Tibial artery (tissue), 4 donors: ENCODE measurements around the gene MAMSTR.
A peak's percentile ranks its signal among the peaks of the same experiment; 100 is the strongest.

Source experiments
- DNase-seq, 2 donors: peaks; one replicate each; pipeline ENCODE4 v3.0.0-alpha.2; 2019
- H3K27ac ChIP-seq, 2 donors: fragments of 200-600 bp; sonication (generic) in 1 of 2; 1 replicate in 1 of 2; 2 replicates in 1 of 2; pipeline ENCODE4 v1.5.1; 2018 to 2019; ENCODE audit warnings: mild to moderate bottlenecking in 1 of 2
- H3K27me3 ChIP-seq, 2 donors: fragments of 200-600 bp; sonication (generic) in 1 of 2; one replicate each; pipeline versions ENCODE4 v1.5.1 to v1.6.0; 2016 to 2019
- H3K36me3 ChIP-seq, 3 donors: fragments of 200-600 bp; sonication (generic) in 2 of 3; one replicate each; pipeline ENCODE4 v1.5.1; 2016 to 2019; ENCODE audit warnings: mild to moderate bottlenecking in 2 of 3
- H3K4me1 ChIP-seq, 4 donors: fragments of 200-600 bp; sonication (generic) in 2 of 4; 1 replicate in 3 of 4; 2 replicates in 1 of 4; pipeline ENCODE4 v1.5.1; 2016 to 2019
- H3K4me3 ChIP-seq, 2 donors: fragments of 200-600 bp; sonication (generic) in 1 of 2; 1 replicate in 1 of 2; 2 replicates in 1 of 2; pipeline ENCODE4 v1.5.1; 2018 to 2019; ENCODE audit warnings: mild to moderate bottlenecking in 2 of 2
- H3K9me3 ChIP-seq, 3 donors: fragments of 200-600 bp; sonication (generic) in 1 of 3; one replicate each; pipeline ENCODE4 v1.5.1; 2016 to 2019
- intact Hi-C: fragments of 100-400 bp; cut with DNase I; formaldehyde crosslinking; loops from one replicate; pipeline ENCODE4 v1.15.0; 2023; ENCODE audit warnings: low total_unique reads
- TF ChIP-seq, protein P1 (sequence below), 2 experiments: fragments of 200-600 bp in 1 of 2; fragments of 450-650 bp in 1 of 2; IDR thresholded peaks; one replicate each; pipeline ENCODE4 v1.5.1; 2017 to 2019; ENCODE audit warnings: antibody characterized with exemption in 2 of 2, mild to moderate bottlenecking in 1 of 2, moderate library complexity in 1 of 2

MAMSTR gene

DNA sequence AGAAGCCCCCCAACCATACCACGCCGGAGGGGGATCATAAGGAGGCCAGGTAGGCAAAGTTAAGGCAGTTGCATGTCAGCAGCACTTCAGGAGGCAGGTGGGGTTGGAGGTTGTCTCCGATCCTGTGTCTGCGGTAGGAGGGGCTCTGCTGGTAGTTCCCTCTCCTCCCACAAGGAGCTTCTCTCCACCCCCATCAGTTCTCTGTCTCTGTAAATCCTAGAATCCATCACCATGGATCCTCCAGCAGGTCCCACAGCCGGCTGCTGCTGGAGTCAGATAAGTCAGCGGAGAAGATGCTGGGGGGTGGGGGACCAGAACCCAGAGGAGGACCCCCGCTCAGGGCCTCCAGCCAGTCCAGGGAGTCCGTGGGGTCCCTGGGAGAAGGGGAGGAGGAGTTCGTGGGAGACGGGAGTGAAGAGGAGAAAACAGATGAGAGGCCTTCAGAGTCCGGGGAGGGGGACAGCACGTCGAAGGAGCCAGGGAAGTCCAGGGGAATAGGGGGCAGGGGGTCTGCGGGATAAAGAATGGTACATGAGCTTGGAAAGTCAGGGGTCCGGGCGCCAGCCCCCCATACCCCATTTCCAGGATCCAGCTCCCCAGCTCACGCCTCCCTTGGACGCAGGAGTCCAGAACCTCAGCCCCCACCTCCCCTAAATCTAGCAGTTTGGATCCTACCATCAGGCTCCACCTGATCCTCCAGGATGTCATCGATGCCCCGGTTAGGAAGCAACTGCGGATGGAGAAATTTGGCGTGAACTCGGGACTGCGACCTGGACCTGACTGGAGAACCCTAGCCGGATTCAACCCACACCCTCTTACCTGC, 6.3 kb downstream of the MAMSTR start:
- Histone ChIP-seq H3K9me3 (no peaks in the 10 kb centered on the region), H3K36me3 (no peaks in the 10 kb centered on the region), H3K27me3 (no peaks in the 10 kb centered on the region), H3K27ac (peak overlapping the region; percentile 72 to 74), H3K4me1 (peaks cover 4 to 41% (median 37%) of the 10 kb centered on the region in 4 donors), H3K4me3 (peak overlapping the region; percentile 57 to 73)
- DNase-seq: no peak
- TF ChIP-seq, protein P1, sequence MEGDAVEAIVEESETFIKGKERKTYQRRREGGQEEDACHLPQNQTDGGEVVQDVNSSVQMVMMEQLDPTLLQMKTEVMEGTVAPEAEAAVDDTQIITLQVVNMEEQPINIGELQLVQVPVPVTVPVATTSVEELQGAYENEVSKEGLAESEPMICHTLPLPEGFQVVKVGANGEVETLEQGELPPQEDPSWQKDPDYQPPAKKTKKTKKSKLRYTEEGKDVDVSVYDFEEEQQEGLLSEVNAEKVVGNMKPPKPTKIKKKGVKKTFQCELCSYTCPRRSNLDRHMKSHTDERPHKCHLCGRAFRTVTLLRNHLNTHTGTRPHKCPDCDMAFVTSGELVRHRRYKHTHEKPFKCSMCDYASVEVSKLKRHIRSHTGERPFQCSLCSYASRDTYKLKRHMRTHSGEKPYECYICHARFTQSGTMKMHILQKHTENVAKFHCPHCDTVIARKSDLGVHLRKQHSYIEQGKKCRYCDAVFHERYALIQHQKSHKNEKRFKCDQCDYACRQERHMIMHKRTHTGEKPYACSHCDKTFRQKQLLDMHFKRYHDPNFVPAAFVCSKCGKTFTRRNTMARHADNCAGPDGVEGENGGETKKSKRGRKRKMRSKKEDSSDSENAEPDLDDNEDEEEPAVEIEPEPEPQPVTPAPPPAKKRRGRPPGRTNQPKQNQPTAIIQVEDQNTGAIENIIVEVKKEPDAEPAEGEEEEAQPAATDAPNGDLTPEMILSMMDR (IDR thresholded peaks at IDR 0.05): no peak
- intact Hi-C loops: no loop called here

DNA sequence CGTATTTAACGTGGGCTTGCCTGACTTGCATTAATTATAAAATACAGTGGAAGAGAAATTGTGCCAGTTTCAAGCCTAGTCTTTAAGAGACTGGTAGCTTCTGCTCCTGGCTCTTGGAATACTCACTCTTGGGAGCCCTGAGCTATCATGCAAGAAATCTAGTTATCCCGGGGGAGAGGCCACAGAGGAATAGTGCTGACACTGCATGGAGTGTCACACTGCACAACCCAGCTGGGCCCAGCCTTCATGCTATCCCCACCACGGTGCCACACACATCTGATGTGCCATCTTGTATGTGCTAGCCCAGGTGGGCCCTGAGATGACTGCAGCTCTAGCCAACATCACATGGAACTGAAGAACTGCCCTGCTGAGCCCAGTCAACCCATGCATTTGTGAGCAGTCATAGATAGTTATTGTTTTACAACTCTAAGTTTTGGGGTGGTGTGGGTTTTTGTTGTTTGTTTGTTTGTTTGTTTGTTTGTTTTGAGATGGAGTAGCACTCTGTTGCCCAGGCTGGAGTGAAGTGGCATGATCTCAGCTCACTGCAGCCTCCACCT, 8.3 kb downstream of the MAMSTR start:
- Histone ChIP-seq H3K4me1 (peaks cover 4 to 27% (median 26%) of the 10 kb centered on the region in 4 donors), H3K4me3 (no peak overlapping the region), H3K27ac (no peak overlapping the region), H3K9me3 (no peaks in the 10 kb centered on the region), H3K27me3 (no peaks in the 10 kb centered on the region), H3K36me3 (no peaks in the 10 kb centered on the region)
- no peak for DNase-seq
- intact Hi-C loops: no loop called here
- TF ChIP-seq, protein P1 (IDR thresholded peaks at IDR 0.05): no peak

DNA sequence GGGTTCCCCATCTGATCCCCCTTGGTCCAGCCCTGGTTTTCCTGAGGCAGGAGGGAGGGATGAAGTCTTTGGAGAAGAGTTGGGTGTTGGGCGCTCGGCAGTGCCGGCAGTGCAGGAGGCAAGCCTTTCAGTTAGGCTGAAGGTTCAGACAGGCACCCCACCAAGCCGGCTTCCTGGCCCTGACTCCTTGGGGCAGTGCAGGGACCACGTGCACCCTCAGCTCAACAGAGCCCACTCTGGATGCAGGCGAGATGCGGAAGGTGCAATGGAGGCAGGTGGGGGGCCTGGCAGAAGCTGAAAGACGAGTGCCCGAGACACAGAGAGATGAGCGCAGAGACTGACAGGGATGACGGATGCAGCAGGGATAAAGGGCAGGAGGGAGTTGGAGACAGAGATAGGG, 11.1 kb downstream of the MAMSTR start:
- H3K4me3 ChIP-seq: no peak overlapping the region
- no peaks in the 10 kb centered on the region for H3K27me3 ChIP-seq
- intact Hi-C loops: no loop called here
- H3K4me1 ChIP-seq: peaks cover 0 to 8% (median 6%) of the 10 kb centered on the region in 4 donors
- DNase-seq: no peak
- H3K36me3 ChIP-seq: peaks cover 0 to 5% (median 0%) of the 10 kb centered on the region in 3 donors
- TF ChIP-seq, protein P1 (IDR thresholded peaks at IDR 0.05): no peak
- H3K27ac ChIP-seq: no peak overlapping the region
- H3K9me3 ChIP-seq: no peaks in the 10 kb centered on the region

DNA sequence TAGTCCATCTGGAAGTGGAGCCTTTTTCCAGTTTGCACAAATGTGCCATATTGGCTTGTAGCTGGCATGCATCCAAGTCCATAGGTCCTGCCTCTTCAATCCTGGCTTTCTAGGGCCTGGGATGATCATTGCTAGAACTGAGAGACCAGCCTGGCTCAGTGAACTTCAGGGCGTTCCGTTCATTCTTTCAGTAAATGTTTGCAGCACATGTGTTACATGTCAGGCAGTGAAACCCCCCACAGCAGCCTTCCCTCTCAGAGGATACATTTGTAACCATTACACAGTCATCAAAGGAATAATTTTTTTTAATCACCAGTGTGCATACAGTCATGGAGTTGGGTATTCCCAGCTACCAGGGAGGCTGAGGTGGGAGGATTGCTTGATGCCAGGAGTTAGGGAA, 14.1 kb downstream of the MAMSTR start:
- no peak overlapping the region for H3K4me3 ChIP-seq
- H3K27ac ChIP-seq: no peak overlapping the region
- no peaks in the 10 kb centered on the region for H3K9me3 ChIP-seq
- intact Hi-C loops: no loop called here
- H3K27me3 ChIP-seq: no peaks in the 10 kb centered on the region
- peaks cover 0 to 28% (median 0%) of the 10 kb centered on the region in 3 donors for H3K36me3 ChIP-seq
- TF ChIP-seq, protein P1 (IDR thresholded peaks at IDR 0.05): no peak
- no peak for DNase-seq
- no peaks in the 10 kb centered on the region for H3K4me1 ChIP-seq

DNA sequence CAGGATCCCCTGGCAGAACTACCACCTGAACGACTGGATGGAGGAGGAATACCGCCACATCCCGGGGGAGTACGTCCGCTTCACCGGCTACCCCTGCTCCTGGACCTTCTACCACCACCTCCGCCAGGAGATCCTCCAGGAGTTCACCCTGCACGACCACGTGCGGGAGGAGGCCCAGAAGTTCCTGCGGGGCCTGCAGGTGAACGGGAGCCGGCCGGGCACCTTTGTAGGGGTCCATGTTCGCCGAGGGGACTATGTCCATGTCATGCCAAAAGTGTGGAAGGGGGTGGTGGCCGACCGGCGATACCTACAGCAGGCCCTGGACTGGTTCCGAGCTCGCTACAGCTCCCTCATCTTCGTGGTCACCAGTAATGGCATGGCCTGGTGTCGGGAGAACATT, 16.2 kb downstream of the MAMSTR start:
- intact Hi-C loops: no loop called here

More for the DNA sequence above, 16.2 kb downstream of the MAMSTR start:
- DNase-seq: no peak
- H3K27me3 ChIP-seq: peaks cover 0 to 1% of the 10 kb centered on the region in 2 donors
- H3K27ac ChIP-seq: no peak overlapping the region
- no peaks in the 10 kb centered on the region for H3K9me3 ChIP-seq
- H3K4me1 ChIP-seq: no peaks in the 10 kb centered on the region
- peaks cover 0 to 28% (median 0%) of the 10 kb centered on the region in 3 donors for H3K36me3 ChIP-seq
- no peak overlapping the region for H3K4me3 ChIP-seq
- TF ChIP-seq, protein P1 (IDR thresholded peaks at IDR 0.05): no peak
